A375 (cell line): Measurements from ENCODE around the gene M6PR. TPM values are rescaled to one million over a fixed set of nuclear protein-coding genes. Genes with fewer than 3 reads are reported as not detected.

Experiments
- total RNA-seq: library from RNA; depleted of rRNA; stranded (reverse); fragments of >200 nt; shearing (Covaris generic); gene quantifications from 2 replicates; pipeline ENCODE4 v1.2.3, GENCODE V29; 2014; rRNA removed

The M6PR gene
- total RNA-seq, result 277 and 290 TPM in 2 replicates

GRCh38 chr12:8949342-8950220 is at the start of gene M6PR:
Gene M6PR (minus strand): TSS chr12:8949645. CDS start chr12:8946404, 3,241 bp downstream.

GRCh38 chr12:8989413-8989812 is 40.0 kb upstream of the M6PR start, which contains the start of gene KLRG1:
Gene KLRG1 (plus strand): TSS chr12:8989546. CDS start chr12:8989636, 90 bp downstream.

GRCh38 chr12:8914033-8914715 is 35.3 kb downstream of the M6PR start, which contains the start of gene PHC1:
Gene PHC1 (plus strand): TSS chr12:8914509. CDS start chr12:8917678, 3,169 bp downstream.

Other genes starting within 250 kb of the M6PR start
- gene A2ML1, start 127.0 kb downstream of the M6PR start, total RNA-seq, result not detected in 2 replicates
- 30.2 and 33.0 TPM in 2 replicates for gene PHC1, start 35.1 kb downstream of the M6PR start, total RNA-seq
- gene KLRG1, start 39.9 kb upstream of the M6PR start, total RNA-seq, result 1.1 and 2.8 TPM in 2 replicates
- 0.85 and 1.2 TPM in 2 replicates for gene A2M, start 166.3 kb upstream of the M6PR start, total RNA-seq